ENCODE data around the gene SULT1B1.
"Not testable (repeated sequence)": the region's sequence is repeated elsewhere in the genome, so short reads cannot be mapped to it uniquely, and the experiment has no call there.

SULT1B1 gene

GRCh38 chr4:69760455-69760854, at the start of gene SULT1B1:
SULT1B1 (minus strand) TSS chr4:69760620; CDS start chr4:69755217, 5,403 bp downstream.
- DNase-seq, result peak; percentile 65

DNA sequence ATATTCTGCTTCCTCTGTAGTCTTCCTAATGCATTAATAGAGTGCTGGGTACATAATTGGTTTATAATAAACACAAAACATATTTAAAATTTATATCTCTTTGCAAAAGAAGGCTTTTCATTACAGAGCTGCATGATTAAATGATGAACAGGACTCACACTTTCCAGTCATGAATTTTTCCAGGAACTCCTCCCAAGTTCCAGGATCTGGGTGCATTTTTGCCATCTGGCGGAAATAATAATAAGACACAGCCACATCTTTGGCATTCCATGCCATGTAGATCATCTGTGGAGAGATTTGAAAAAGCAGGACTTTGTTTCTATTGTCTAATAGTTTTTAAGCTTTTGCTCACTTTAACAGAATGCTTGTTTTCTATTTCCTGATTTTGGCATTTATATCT, 40.2 kb upstream of the SULT1B1 start:
- DNase-seq, result no peak

DNA sequence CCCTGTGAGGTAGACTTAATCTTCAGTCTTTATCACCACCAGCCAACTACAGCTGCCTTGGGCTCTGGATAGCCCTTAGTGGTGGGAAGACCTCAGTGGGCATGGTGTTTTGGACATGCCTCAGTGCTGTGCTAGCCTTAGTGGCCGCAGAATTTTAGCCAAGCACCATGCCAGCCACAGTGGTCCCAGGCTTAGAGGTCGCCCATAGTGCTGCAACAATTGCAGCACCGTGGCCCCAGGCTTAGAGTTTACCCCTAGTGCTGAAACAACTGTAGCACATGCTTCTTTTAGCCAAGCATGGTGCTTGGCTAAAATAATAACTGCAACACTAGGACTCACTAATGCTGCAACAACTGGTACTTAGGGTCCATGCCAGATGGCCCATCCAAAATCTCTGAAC, 38.9 kb upstream of the SULT1B1 start:
- no peak for DNase-seq

- DNase-seq, result no peak
These were observed 33.3 kb upstream of the SULT1B1 start for GRCh38 chr4:69793732-69794131.

GRCh38 chr4:69787879-69788278, 27.5 kb upstream of the SULT1B1 start:
- no peak for DNase-seq

GRCh38 chr4:69786547-69786946, 26.1 kb upstream of the SULT1B1 start:
- no peak for DNase-seq

DNA sequence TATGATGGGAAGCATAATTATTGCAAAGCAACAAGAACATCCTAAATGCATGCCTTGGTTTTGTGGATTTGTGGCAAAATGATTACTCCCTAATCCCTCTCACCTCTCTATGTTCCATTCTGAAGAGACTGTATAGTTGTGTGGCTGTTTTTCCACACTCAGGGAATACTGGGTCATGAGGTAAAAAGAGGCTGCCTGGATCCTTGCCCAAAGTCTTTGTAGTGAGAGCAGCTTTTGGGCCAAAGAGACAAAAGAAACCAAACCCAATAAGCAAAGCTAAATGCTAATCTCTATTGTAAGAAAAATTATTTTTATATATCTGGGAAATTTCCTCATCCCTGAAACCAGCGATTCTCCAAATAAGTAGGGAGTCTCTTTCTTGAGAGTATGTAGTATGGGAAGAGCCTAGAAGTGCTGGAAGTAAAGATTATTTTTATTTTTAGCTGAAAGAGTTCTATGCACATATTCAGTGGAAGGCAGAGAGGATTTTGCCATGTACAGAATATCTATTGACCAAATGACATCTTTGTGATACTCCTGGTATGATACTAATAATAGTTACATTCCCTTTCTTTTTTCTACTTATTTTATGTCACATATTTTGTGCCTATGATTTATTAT, 24.9 kb upstream of the SULT1B1 start:
- DNase-seq, result no peak

GRCh38 chr4:69782651-69783310, 22.4 kb upstream of the SULT1B1 start:
- DNase-seq, result no peak

- no peak for DNase-seq
These were observed 21.3 kb upstream of the SULT1B1 start for GRCh38 chr4:69781458-69782418.

GRCh38 chr4:69780141-69780540, 19.7 kb upstream of the SULT1B1 start:
- no peak for DNase-seq

DNA sequence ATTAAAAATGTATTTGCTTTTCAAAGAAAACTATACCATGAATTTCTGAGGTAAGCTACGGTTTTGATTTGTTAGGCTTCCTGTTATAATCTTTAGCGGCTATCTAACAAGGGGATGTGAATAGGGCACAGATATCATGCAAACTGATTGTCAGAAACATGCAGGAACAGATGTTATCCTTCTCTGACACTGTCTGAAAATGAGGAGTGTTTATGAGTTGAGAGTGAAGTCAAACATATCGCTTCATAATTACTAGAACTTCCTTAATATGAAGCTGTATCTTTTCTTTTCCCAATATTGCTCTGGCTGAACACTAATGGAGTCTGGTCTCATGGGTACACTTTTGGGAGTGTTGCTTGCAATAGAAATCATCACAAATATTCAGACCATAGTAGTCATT, 16.3 kb upstream of the SULT1B1 start:
- no peak for DNase-seq

DNA sequence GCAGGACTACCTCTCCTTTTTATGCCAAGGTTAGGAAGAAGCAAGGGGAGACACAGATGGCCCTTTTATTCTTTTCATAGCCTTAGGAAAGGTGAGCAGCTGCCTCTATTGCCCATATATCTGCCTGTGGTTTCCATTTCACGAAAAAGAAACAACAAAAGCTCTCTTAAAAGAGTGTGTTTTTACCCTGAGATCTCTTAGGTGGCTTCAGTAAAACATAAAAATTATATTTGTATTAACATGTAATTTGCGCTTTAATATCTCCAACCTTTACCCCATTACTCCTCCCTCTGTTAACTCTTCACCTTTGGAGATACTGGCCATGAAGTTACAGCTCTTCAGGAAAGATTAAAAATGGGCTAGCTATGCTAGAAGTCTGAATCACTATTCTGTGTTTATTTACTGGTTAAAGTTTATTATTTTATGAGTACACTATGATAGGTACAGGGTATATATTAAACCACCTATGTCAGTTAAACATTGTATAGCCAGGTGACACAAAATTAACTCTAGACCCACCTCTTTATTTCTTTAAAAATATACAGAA, 15.0 kb upstream of the SULT1B1 start:
- DNase-seq, result no peak

- DNase-seq, result no peak
These were observed 13.1 kb upstream of the SULT1B1 start for GRCh38 chr4:69773484-69773883.

DNA sequence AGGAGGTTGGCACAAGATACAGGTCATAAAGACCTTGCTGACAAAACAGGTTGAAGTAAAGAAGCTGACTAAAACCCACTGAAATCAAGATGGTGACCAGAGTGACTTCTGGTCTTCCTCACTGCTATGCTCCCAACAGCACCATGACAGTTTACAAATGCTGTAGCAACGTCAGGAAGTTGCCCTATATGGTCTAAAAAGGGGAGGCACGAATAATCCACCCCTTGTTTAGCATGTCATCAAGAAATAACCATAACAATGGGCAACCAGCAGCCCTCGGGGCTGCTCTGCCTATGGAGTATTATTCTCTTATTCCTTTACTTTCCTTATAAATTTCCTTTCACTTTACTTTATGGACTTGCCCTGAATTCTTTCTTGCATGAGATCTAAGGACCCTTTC, 8.1 kb upstream of the SULT1B1 start:
- DNase-seq, result not testable (repeated sequence)

GRCh38 chr4:69765751-69766150, 5.3 kb upstream of the SULT1B1 start:
- DNase-seq, result no peak

GRCh38 chr4:69764311-69764710, 3.9 kb upstream of the SULT1B1 start:
- DNase-seq, result no peak

- no peak for DNase-seq
These were observed 2.8 kb upstream of the SULT1B1 start for GRCh38 chr4:69763233-69763632.

DNA sequence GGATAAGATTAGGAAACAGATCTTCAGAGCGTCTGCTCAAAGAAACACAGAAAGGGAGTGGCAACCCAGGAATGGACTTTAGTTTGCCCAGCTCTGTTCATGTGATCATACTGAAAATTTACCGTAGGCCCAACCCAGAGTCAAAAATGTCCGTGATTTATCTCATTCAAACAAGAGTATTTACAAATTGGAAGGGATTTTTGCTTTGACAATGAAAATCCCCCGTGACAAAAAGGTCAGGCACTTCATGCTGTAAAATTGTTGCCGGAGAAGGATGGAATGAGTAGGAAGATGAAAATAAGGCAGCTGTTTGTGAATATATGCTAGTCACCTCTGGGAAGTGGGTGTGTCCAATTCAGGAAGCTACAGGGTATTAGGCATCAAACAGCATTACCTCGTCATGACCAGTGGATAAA, 1.2 kb downstream of the SULT1B1 start:
- DNase-seq, result no peak

DNA sequence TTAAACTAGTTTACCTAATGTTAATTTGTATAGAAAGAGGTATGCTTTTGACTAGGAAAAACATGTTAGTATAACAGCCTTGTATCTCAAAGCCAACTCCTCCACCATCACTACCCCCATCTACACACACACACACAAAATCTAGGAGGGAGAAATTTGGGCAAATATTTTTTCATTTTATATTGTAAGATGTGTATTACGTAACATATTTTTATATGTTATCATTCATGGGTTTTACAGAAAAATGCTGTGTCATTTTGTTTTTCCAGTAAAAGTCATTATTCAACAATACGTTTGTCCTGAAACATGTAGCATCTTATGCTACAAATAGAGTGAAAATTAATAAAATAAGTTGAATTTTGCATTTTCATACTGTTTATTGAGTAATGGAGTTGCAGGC, 3.0 kb downstream of the SULT1B1 start:
- no peak for DNase-seq

- no peak for DNase-seq
These were observed 5.4 kb downstream of the SULT1B1 start for GRCh38 chr4:69754926-69755580.

DNA sequence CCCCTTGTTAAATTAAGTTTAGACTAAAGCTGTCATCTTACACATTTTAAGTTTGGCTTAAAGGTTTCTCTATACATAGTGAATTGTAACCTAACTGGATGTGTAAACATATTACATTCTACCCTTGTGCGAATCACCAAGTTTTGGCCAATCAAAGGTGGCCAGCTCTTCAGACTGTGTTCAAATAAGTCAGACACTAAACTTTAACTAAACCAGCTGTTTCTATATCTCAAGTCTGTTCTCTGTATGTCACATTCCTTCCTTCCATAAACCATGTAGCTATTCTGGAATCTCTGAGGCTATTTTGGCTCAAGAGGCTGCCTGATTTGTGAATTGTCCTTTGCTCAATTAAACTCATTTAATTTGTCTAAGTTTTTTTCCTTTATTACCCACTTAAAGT, 6.7 kb downstream of the SULT1B1 start:
- no peak for DNase-seq

GRCh38 chr4:69750346-69750745, 10.1 kb downstream of the SULT1B1 start:
- DNase-seq, result no peak

DNA sequence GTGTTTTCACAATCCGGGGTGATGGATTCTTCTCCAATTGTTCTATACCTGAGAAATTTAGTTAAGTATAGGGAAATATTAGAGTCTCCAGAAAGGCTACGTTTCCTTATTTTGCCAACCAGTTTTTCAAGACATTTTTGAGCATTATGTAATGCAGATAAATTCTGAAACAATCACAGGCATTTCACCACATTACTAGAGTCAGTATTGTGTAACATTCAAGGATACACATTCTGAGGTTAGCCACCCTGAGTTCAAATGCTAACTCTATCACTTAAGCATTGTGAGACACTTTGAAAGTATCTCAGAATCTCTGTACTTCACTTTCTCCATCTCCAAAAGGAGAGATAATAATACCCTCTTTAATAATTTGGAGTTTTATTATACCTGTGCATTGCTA, 10.6 kb downstream of the SULT1B1 start:
- DNase-seq, result no peak

All from activated effector memory CD4-positive, alpha-beta T cell treated with anti-CD3 and anti-CD28 coated beads, Interleukin-2, amount 50 U/mL, for 16 hours (primary cell).